ENCODE results near the gene ZBTB40. TPM values are rescaled to one million over a fixed set of nuclear protein-coding genes. Genes with fewer than 3 reads are reported as not detected.

ZBTB40 gene
- total RNA-seq, 1 experiment from 2014 or later: 16.3 TPM

- H3K14ac ChIP-seq (ENCODE audit: insufficient read depth, low read length): no peak overlapping the region
- no peaks in the 10 kb centered on the region for H3K9me3 Mint-ChIP-seq
Measured at GRCh38 chr1:22540337-22540736, 88.7 kb downstream of the ZBTB40 start.

More at GRCh38 chr1:22540337-22540736, 88.7 kb downstream of the ZBTB40 start:
- no peak overlapping the region for H2BK12ac ChIP-seq (ENCODE audit: insufficient read length, low read depth, low read length)
- Mint-ChIP-seq H3K4me3 (no peak overlapping the region), H3K27me3 (ENCODE audit: low read depth) (0 out of 2 replicates have a peak, but pooled peaks cover 2% of the 10 kb centered on the region), H3K4me1 (peaks cover 0 to 3% of the 10 kb centered on the region in 2 experiments; a peak in 2 of 4 replicates), H3K27ac (peak overlapping the region in 1 of 3 experiments; percentile 79; a peak in 1 of 7 replicates), H3K36me3 (ENCODE audit: insufficient read depth in 1 of 3, low read depth in 3 of 3) (no peaks in the 10 kb centered on the region)
- no peak overlapping the region for H2BK120ac ChIP-seq (ENCODE audit: low read depth, low read length, poor library complexity, severe bottlenecking)
- H3K27me3 ChIP-seq (ENCODE audit: insufficient read depth, low read length): no peaks in the 10 kb centered on the region
- no peak overlapping the region for H3K9ac ChIP-seq (ENCODE audit: extremely low read depth, insufficient read length, low read length)
- H4K91ac ChIP-seq (ENCODE audit: insufficient read length, low read depth, low read length): no peak overlapping the region
- H3K27ac ChIP-seq (ENCODE audit: insufficient read length, low read depth, low read length): no peak overlapping the region
- H3K56ac ChIP-seq (ENCODE audit: insufficient read length, low read depth, low read length): no peak overlapping the region
- H3K18ac ChIP-seq (ENCODE audit: insufficient read length, low read depth, low read length): no peak overlapping the region
- no peak overlapping the region for H3K4ac ChIP-seq (ENCODE audit: low read depth, low read length)
- H3K23me2 ChIP-seq (ENCODE audit: insufficient read length, low read depth, low read length, poor library complexity, severe bottlenecking): no peaks in the 10 kb centered on the region
- no CpG with 5 or more reads among the region's 5 CpGs for WGBS (ENCODE audit: extremely low coverage, insufficient read length, low lambda C conversion rate)
- H3T11ph ChIP-seq (ENCODE audit: low read length): no peak overlapping the region
- H3K4me2 ChIP-seq (ENCODE audit: insufficient read depth, insufficient read length, low read length): no peak overlapping the region
- H2BK20ac ChIP-seq (ENCODE audit: low read depth, low read length, poor library complexity, severe bottlenecking): no peak overlapping the region
- H3K79me1 ChIP-seq (ENCODE audit: insufficient read depth, low read depth, low read length, poor library complexity, severe bottlenecking): no peaks in the 10 kb centered on the region
- no peak overlapping the region for H2BK15ac ChIP-seq (ENCODE audit: low read depth, low read length)
- no peak for TF ChIP-seq CTCF (conservative IDR thresholded peaks at IDR 0.05)
- DNase-seq: no peak
- no peaks in the 10 kb centered on the region for H3K9me3 ChIP-seq (ENCODE audit: control insufficient read depth, low read depth, low read length)
- H3K23ac ChIP-seq (ENCODE audit: insufficient read length, low read depth, low read length): no peak overlapping the region
- H3K4me1 ChIP-seq (ENCODE audit: insufficient read depth, low read length): no peaks in the 10 kb centered on the region
- H2AFZ ChIP-seq (ENCODE audit: low read length): no peak overlapping the region
- H2BK5ac ChIP-seq (ENCODE audit: insufficient read length, low read length): no peak overlapping the region
- no peak overlapping the region for H4K8ac ChIP-seq (replicated peaks; ENCODE audit: insufficient read length, low read depth, low read length)
- H3K79me2 ChIP-seq (ENCODE audit: insufficient read depth, low read length): no peaks in the 10 kb centered on the region
- no peak overlapping the region for H2AK5ac ChIP-seq (ENCODE audit: insufficient read length, low read length)
- no peak overlapping the region for H4K5ac ChIP-seq (ENCODE audit: insufficient read length, low read depth, low read length)
- no peaks in the 10 kb centered on the region for H4K20me1 ChIP-seq (ENCODE audit: control insufficient read depth, insufficient read depth, insufficient read length)
